Measurements from ENCODE around the gene CFAP52.
"Not testable (repeated sequence)": the region's sequence is repeated elsewhere in the genome, so short reads cannot be mapped to it uniquely, and the experiment has no call there.

The CFAP52 gene

DNA sequence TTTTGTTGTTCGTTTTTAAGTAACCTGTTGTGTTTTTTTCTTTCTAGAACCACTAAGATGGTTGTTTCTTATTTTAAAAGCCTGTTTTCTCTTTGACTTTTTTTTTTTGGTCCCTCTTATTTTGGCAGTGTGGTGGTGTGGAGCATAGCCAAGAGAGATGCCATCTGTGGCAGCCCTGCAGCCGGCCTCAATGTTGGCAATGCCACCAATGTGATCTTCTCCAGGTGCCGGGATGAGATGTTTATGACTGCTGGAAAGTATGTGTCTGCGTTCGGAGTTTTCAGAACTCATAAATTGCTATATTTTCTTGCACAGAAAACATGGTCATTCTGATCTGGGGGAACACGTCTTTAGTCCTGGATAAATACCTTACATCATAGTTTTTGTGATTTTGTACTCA, 17.6 kb downstream of the CFAP52 start:
- TF ChIP-seq, protein P1, sequence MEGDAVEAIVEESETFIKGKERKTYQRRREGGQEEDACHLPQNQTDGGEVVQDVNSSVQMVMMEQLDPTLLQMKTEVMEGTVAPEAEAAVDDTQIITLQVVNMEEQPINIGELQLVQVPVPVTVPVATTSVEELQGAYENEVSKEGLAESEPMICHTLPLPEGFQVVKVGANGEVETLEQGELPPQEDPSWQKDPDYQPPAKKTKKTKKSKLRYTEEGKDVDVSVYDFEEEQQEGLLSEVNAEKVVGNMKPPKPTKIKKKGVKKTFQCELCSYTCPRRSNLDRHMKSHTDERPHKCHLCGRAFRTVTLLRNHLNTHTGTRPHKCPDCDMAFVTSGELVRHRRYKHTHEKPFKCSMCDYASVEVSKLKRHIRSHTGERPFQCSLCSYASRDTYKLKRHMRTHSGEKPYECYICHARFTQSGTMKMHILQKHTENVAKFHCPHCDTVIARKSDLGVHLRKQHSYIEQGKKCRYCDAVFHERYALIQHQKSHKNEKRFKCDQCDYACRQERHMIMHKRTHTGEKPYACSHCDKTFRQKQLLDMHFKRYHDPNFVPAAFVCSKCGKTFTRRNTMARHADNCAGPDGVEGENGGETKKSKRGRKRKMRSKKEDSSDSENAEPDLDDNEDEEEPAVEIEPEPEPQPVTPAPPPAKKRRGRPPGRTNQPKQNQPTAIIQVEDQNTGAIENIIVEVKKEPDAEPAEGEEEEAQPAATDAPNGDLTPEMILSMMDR (IDR thresholded peaks at IDR 0.05; ENCODE audit: insufficient read depth, low read depth, low read length, missing control alignments) = no peak
- no peak for DNase-seq (ENCODE audit: low read depth)
- no peak overlapping the region for H3K4me3 ChIP-seq (ENCODE audit: low read length)

DNA sequence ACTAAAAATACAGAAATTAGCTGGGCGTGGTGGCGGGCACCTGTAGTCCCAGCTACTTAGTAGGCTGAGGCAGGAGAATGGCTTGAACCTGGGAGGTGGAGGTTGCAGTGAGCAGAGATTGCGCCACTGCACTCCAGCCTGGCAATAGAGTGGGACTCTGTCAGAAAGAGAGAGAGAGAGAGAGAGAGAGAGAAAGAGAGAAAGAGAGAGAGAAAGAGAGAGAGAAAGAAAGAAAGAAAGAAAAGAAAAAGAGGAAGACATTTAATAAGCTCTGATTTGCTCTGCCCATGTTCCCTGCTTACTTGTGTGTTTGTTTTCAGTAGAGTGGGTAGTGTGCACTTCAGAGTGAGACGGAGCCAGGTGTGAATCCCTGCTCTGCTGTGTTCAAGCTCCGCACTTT, 21.2 kb downstream of the CFAP52 start:
- not testable (repeated sequence) for DNase-seq (ENCODE audit: low read depth); H3K4me3 ChIP-seq (ENCODE audit: low read length)

- H3K4me3 ChIP-seq (ENCODE audit: low read length) = no peak overlapping the region
- DNase-seq (ENCODE audit: low read depth) = peak; percentile 68
- TF ChIP-seq, protein P1 (IDR thresholded peaks at IDR 0.05; ENCODE audit: insufficient read depth, low read depth, low read length, missing control alignments) = no peak
These were observed 22.2 kb downstream of the CFAP52 start for GRCh38 chr17:9598661-9599060.

GRCh38 chr17:9604583-9604982, 28.1 kb downstream of the CFAP52 start:
- not testable (repeated sequence) for DNase-seq (ENCODE audit: low read depth); H3K4me3 ChIP-seq (ENCODE audit: low read length)

- no peak overlapping the region for H3K4me3 ChIP-seq (ENCODE audit: low read length)
- TF ChIP-seq, protein P1 (IDR thresholded peaks at IDR 0.05; ENCODE audit: insufficient read depth, low read depth, low read length, missing control alignments) = no peak
- DNase-seq (ENCODE audit: low read depth) = no peak
These were observed 30.0 kb downstream of the CFAP52 start for GRCh38 chr17:9606453-9606852.

DNA sequence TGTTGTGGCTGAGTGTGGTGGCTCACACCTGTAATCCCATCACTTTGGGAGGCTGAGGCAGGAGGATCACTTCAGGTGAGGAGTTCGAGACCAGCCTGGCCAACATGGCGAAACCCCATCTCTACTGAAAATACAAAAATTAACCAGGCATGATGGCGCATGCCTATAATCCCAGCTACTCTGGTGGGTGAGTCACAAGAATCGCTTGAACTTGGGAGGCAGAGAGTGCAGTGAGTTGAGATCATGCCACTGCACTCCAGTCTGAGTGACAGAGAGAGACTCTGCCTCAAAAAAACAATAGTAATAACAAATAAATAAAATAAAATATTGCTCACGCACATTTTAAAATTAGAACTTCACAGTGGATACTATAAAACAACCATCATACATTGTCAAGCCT, 30.6 kb downstream of the CFAP52 start:
- not testable (repeated sequence) for H3K4me3 ChIP-seq (ENCODE audit: low read length)
- DNase-seq (ENCODE audit: low read depth) = peak; percentile 64

DNA sequence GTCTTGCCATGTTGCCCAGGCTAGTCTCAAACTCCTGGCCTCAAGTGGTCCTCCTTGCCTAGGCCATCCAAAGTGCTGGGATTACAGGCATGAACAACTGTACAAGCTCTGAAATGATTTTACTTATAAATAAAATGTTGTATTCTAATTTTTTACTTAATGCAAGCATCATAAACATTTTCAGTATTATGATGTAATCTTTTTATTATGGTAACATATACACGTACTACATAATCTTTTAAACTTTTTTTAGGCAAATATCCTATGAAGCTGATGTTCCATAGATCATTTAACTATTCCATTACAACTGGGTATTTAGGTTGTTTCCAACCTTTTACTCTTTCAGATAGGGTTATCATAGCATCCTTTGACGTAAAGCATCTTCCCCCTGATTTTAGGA, 35.1 kb downstream of the CFAP52 start:
- no peak for DNase-seq (ENCODE audit: low read depth)
- H3K4me3 ChIP-seq (ENCODE audit: low read length) = no peak overlapping the region
- TF ChIP-seq, protein P1 (IDR thresholded peaks at IDR 0.05; ENCODE audit: insufficient read depth, low read depth, low read length, missing control alignments) = no peak

DNA sequence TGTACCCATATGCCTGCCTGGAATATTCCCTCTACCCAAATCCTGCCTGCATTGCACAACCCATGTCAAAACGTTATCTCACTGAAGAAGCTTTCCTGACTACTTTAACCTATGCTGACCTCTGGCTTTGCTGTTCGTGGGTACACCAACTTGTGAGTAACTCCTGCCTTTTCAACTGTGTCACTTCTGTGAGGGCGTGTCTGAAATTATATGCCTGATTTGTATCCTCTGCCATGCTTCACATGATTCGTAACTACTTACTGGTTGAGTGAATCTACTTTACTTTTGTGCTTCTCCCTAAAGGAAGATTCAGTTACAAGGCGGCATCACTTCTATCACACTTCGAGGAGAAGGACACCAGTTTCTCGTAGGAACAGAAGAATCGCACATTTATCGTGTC, 35.6 kb downstream of the CFAP52 start:
- TF ChIP-seq, protein P1 (IDR thresholded peaks at IDR 0.05; ENCODE audit: insufficient read depth, low read depth, low read length, missing control alignments) = no peak
- no peak overlapping the region for H3K4me3 ChIP-seq (ENCODE audit: low read length)
- DNase-seq (ENCODE audit: low read depth) = peak; percentile 36

DNA sequence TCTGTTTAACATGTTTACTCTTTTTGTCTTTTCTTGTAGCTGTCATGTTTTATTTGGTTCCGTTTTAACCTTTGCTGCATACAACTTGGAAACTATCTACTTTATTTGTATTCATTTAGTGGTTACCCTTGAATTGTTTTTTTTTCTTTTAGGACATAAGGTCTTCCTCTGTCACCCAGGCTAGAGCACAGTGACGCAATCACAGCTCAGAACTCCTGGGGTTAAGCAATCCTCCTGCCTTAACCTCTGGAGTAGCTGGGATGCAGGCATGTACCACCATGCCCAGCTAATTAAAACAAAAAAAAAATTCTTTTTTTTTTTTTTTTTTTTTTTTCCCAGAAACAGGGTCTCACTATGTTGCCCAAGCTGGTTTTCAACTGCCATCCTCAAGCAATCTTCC, 39.0 kb downstream of the CFAP52 start:
- H3K4me3 ChIP-seq (ENCODE audit: low read length) = no peak overlapping the region
- peak; percentile 83 for DNase-seq (ENCODE audit: low read depth)
- TF ChIP-seq, protein P1 (IDR thresholded peaks at IDR 0.05; ENCODE audit: insufficient read depth, low read depth, low read length, missing control alignments) = no peak

Measured in epithelial cell of esophagus (primary cell).